MM.1S (cell line): ENCODE results near the gene CRADD.

Experiments
- DNase-seq: peaks from one replicate; pipeline ENCODE4 v3.0.0-alpha.2; 2015
- H2AFZ ChIP-seq: fragments of 300-600 bp; sonication (generic); 2 replicates; pipeline ENCODE4 v1.6.0; 2016; ENCODE audit warnings: antibody characterized with exemption, low read length
- H3F3A ChIP-seq: fragments of 300-600 bp; sonication (generic); 2 replicates; pipeline ENCODE4 v1.6.1; 2016; ENCODE audit warnings: mild to moderate bottlenecking, antibody characterized with exemption, low read length, moderate library complexity, mixed read lengths; ENCODE audit not compliant: insufficient read depth
- H3K27ac ChIP-seq: fragments of 300-600 bp; sonication (generic); 2 replicates; pipeline ENCODE4 v1.5.1; 2016; ENCODE audit warnings: mild to moderate bottlenecking, low read length
- H3K27me3 ChIP-seq: fragments of 300-600 bp; sonication (generic); replicated peaks from 2 replicates; pipeline ENCODE4 v1.6.0; 2016; ENCODE audit warnings: low read length; ENCODE audit not compliant: insufficient read depth
- H3K36me3 ChIP-seq: fragments of 300-600 bp; sonication (generic); replicated peaks from 2 replicates; pipeline ENCODE4 v1.6.1; 2016; ENCODE audit warnings: mild to moderate bottlenecking, low read length, mixed read lengths; ENCODE audit not compliant: insufficient read depth
- H3K4me1 ChIP-seq: fragments of 300-600 bp; sonication (generic); 2 replicates; pipeline ENCODE4 v1.6.1; 2016; ENCODE audit warnings: low read length, mixed read lengths
- H3K4me2 ChIP-seq: fragments of 300-600 bp; sonication (generic); 2 replicates; pipeline ENCODE4 v1.6.0; 2016; ENCODE audit warnings: low read depth, low read length
- H3K4me3 ChIP-seq: fragments of 300-600 bp; sonication (generic); 2 replicates; pipeline ENCODE4 v1.5.1; 2016; ENCODE audit warnings: low read length, mixed read lengths
- H3K79me2 ChIP-seq: fragments of 300-600 bp; sonication (generic); 2 replicates; pipeline ENCODE4 v1.6.1; 2016; ENCODE audit warnings: mixed run types, low read length, mixed read lengths
- H3K9ac ChIP-seq: fragments of 300-600 bp; sonication (generic); 2 replicates; pipeline ENCODE4 v1.6.1; 2016; ENCODE audit warnings: low read length, mixed read lengths
- H3K9me2 ChIP-seq: fragments of 300-600 bp; sonication (generic); replicated peaks from 2 replicates; pipeline ENCODE4 v1.6.1; 2016; ENCODE audit warnings: mild to moderate bottlenecking, low read length, mixed read lengths; ENCODE audit not compliant: insufficient read depth
- H3K9me3 ChIP-seq: fragments of 300-600 bp; sonication (generic); replicated peaks from 2 replicates; pipeline ENCODE4 v1.6.1; 2016; ENCODE audit warnings: mild to moderate bottlenecking, low read length, mixed read lengths; ENCODE audit not compliant: insufficient read depth
- H4K20me1 ChIP-seq: fragments of 300-600 bp; sonication (generic); 2 replicates; pipeline ENCODE4 v1.6.1; 2016; ENCODE audit warnings: mild to moderate bottlenecking, low read length, moderate library complexity, mixed read lengths; ENCODE audit not compliant: insufficient read depth
- EZH2 ChIP-seq: fragments of 300-600 bp; sonication (generic); optimal IDR thresholded peaks from 2 replicates; pipeline ENCODE3; 2017; ENCODE audit warnings: low read depth, mild to moderate bottlenecking, antibody characterized with exemption, low read length, mixed read lengths
- EZH2phosphoT487 ChIP-seq: fragments of 300-600 bp; sonication (generic); IDR thresholded peaks from 2 replicates; pipeline ENCODE4 v1.6.1; 2018; ENCODE audit warnings: antibody characterized with exemption, low read length
- TF ChIP-seq, protein P1 (sequence below): fragments of 300-600 bp; sonication (generic); IDR thresholded peaks from 2 replicates; pipeline ENCODE4 v1.5.1; 2016; ENCODE audit warnings: antibody characterized with exemption, low read length, mixed read lengths

Gene CRADD

DNA sequence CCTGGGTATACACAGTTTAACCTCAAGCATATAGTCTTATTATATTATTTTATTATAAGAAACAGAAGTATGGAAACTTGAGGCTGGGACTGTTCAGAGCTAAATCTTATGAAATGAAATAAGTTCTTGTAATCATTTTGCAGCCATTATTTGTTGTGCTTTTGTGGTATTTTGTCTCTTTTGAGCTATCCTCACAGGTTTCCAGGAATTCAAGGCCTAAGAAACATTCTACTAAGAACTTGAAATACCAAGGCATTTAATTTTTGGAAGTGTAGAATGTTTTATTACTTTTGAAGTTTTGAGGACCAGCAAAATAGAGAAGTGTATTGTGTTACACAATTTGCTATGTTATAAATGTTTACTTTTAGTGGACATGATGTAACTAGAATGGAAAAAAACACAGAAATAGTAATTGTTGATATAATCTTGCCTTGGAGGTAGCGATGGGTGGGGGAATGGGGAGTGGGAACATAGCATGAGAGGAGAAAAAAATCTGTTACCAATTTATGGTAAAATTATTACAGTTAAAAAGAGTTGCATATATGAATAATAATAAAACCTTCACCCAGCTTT is 81.7 kb downstream of the CRADD start:
- Histone ChIP-seq H3K9me2 (no peaks in the 10 kb centered on the region), H3K27me3 (no peaks in the 10 kb centered on the region), H4K20me1 (no peaks in the 10 kb centered on the region), H2AFZ (no peak overlapping the region), H3K9me3 (no peaks in the 10 kb centered on the region), H3K36me3 (no peaks in the 10 kb centered on the region), H3F3A (no peaks in the 10 kb centered on the region), H3K79me2 (no peaks in the 10 kb centered on the region), H3K4me1 (no peaks in the 10 kb centered on the region), H3K9ac (no peak overlapping the region), H3K27ac (no peak overlapping the region), H3K4me2 (no peak overlapping the region), H3K4me3 (no peak overlapping the region)
- no peak for DNase-seq
- no peak for TF ChIP-seq EZH2
- TF ChIP-seq EZH2phosphoT487, result no peak
- TF ChIP-seq, protein P1, sequence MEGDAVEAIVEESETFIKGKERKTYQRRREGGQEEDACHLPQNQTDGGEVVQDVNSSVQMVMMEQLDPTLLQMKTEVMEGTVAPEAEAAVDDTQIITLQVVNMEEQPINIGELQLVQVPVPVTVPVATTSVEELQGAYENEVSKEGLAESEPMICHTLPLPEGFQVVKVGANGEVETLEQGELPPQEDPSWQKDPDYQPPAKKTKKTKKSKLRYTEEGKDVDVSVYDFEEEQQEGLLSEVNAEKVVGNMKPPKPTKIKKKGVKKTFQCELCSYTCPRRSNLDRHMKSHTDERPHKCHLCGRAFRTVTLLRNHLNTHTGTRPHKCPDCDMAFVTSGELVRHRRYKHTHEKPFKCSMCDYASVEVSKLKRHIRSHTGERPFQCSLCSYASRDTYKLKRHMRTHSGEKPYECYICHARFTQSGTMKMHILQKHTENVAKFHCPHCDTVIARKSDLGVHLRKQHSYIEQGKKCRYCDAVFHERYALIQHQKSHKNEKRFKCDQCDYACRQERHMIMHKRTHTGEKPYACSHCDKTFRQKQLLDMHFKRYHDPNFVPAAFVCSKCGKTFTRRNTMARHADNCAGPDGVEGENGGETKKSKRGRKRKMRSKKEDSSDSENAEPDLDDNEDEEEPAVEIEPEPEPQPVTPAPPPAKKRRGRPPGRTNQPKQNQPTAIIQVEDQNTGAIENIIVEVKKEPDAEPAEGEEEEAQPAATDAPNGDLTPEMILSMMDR, result no peak

DNA sequence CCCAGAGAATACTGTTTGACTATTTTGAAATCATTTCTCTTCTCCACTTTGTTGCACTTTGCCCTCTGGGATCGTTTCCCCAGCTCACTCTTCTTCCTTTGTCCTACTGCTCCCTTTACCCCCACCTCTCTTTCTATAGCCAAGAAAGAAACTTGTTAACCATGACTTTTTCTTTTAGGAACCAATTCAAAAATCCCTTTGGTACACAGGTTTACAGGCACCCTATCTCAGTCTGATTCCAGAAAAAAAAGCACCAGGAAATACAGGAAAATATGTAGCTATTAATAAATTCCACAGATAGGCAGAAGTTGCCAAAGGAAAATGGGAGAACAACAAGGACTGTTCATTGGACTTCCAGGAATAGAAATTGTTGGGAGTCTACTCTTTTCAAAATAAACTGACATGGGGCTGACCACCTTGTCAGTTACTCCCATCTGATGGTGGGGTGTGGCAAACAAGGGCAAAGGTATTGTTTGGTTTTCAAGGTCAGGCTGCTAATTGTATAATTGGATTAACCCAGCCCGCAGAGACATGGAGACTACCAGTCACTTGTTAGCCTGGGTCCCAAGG is 82.4 kb downstream of the CRADD start:
- no peak for DNase-seq
- H3K9me2 ChIP-seq, result no peaks in the 10 kb centered on the region
- H3F3A ChIP-seq, result no peaks in the 10 kb centered on the region
- no peak overlapping the region for H3K4me3 ChIP-seq
- no peaks in the 10 kb centered on the region for H3K79me2 ChIP-seq
- H3K9ac ChIP-seq, result no peak overlapping the region
- H3K9me3 ChIP-seq, result no peaks in the 10 kb centered on the region
- no peaks in the 10 kb centered on the region for H4K20me1 ChIP-seq
- H3K36me3 ChIP-seq, result no peaks in the 10 kb centered on the region
- no peak overlapping the region for H3K27ac ChIP-seq
- no peaks in the 10 kb centered on the region for H3K4me1 ChIP-seq
- TF ChIP-seq, protein P1, result no peak
- no peak for TF ChIP-seq EZH2
- no peak for TF ChIP-seq EZH2phosphoT487
- no peak overlapping the region for H3K4me2 ChIP-seq
- no peaks in the 10 kb centered on the region for H3K27me3 ChIP-seq
- H2AFZ ChIP-seq, result no peak overlapping the region

DNA sequence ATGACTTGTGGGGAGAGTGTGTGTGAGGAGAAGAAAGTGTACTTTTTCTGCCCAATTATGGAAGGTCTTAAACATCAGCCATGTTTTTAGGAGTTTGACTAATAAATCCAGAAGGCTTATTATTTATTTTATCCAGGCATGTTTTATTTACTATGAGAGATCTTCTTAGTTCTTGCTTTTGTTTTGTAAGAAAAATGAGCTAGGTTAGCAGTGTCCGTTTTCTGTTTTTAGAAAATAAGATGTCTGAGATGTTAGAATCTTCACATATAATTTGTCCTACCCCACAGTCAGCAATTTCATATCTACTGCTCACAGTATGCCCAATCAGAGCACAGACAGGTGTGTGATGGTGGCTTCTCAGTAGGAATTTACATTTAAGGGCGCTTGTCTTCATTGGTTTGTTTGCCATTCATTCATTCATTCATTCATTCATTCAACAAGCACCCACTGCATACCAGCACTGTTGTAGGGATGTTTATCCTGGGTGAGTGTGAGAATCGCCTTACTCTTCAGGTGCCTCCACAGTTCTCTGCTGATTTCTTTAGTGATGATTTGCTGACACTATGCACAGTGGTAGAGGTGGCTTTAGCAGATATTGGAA is 83.2 kb downstream of the CRADD start:
- Histone ChIP-seq H3F3A (no peaks in the 10 kb centered on the region), H3K79me2 (no peaks in the 10 kb centered on the region), H3K27ac (no peak overlapping the region), H3K4me3 (no peak overlapping the region), H3K36me3 (no peaks in the 10 kb centered on the region), H3K9ac (no peak overlapping the region), H4K20me1 (no peaks in the 10 kb centered on the region), H3K9me2 (no peaks in the 10 kb centered on the region), H3K27me3 (no peaks in the 10 kb centered on the region), H3K4me2 (no peak overlapping the region), H2AFZ (no peak overlapping the region), H3K4me1 (no peaks in the 10 kb centered on the region), H3K9me3 (no peaks in the 10 kb centered on the region)
- TF ChIP-seq, protein P1, result no peak
- TF ChIP-seq EZH2phosphoT487 (no peak), EZH2 (no peak)
- DNase-seq, result no peak
